HG02973 (cell line): ENCODE measurements around the gene NSDHL.
A peak's percentile ranks its signal among the peaks of the same experiment; 100 is the strongest.

Source experiments
- ATAC-seq: cut with Tn5 transposase; IDR thresholded peaks from one replicate; pipeline ENCODE4 v1.9.1; 2021; ENCODE audit warnings: moderate library complexity; ENCODE audit not compliant: unreplicated experiment

Gene NSDHL

GRCh38 chrX:152910018-152910417 is 79.2 kb downstream of the NSDHL start:
- peak; percentile 67 for ATAC-seq

- no peak for ATAC-seq
These were observed 81.2 kb downstream of the NSDHL start for GRCh38 chrX:152912106-152912505.

GRCh38 chrX:152912641-152913040 is 81.8 kb downstream of the NSDHL start:
- no peak for ATAC-seq

DNA sequence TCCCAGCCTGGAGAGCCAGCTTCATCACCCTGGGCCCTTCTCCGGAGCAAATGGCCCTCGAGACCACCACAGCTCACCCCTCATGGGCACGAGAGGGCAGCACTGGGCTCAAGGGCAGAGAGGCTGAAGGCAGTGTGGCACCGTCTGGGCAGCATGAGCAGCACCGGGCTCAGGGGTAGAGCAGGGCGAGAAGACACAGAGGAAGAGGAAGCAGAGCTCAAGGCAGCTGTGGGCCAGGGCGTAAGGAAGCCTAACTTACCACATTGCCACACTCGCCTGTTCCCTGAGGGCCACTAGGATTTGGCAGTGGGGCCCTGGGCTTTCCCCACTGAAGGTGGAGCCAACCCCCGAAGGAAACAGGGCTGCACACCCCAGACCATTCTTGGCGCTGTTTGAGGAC is 82.5 kb downstream of the NSDHL start:
- ATAC-seq: no peak

GRCh38 chrX:152913910-152914309 is 83.0 kb downstream of the NSDHL start:
- ATAC-seq: no peak

GRCh38 chrX:152915541-152916241 is 84.8 kb downstream of the NSDHL start:
- ATAC-seq: peak; percentile 69

- ATAC-seq: no peak
These were observed 87.1 kb downstream of the NSDHL start for GRCh38 chrX:152917656-152918579.

DNA sequence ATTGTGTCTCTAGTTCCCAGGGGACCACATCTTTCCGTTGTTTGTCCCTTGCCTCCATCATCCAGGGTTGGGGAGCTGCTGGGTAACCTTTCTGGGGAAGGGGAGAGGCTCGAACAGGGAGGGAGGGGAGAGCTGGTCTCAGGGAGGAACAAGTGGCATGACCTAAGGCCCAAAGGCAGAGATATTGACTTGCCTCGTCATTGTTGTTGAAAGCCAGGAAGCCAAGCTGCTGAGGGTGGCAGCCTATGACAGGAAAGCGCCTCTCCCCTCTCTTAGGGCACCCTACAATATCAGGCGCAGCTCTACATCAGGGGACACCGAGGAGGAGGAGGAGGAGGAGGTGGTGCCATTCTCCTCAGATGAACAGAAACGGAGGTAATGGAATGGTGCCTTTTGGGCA is 87.8 kb downstream of the NSDHL start:
- no peak for ATAC-seq
